ENCODE measurements around the gene ZSWIM1. TPM values are rescaled to one million over a fixed set of nuclear protein-coding genes. Genes with fewer than 3 reads are reported as not detected.

The ZSWIM1 gene
- total RNA-seq, result 9.1 and 11.7 TPM in 2 replicates

DNA sequence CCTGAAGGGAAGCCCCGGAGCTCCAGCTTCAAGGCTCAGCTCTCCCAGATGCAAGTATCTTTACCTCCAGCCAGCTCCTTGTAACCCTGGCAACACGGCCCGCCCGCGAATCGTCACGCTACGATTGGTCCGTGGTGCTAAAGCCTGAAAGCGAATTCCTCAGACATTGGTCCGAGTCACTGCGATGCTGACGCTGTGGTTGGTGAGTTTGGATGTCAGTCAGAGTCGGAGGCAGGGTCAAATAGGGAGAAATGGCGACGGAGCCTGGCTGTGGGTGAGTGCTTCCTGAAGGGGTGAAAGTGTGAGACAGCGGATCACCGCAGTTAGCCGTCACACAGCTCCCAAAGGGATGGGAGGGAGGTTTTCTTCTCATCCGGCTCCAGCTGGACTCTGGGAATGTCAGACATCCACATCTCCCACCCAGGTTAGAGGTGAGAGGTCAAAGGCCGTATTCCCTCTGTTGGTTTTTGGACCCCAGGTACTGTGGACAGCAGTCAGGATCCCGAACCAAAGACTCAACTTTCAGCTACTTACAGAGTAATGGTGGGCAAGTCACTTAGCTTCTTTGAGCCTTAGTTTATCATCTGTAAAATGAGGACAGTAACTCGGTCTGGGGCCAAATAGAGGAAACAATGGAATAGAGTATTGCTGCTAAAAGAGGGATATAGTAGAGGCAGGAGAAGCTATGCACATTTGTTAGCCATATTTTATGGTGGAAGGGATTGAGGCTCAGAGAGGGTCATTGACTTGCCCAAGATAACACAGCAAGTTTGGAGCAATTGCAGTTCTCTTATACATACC, at the start of gene ZSWIM1:
TSS of gene ZSWIM1 (plus strand) at position 240 of the 801 bp plus-strand sequence. CDS start 1,366 bp downstream, outside the sequence.

DNA sequence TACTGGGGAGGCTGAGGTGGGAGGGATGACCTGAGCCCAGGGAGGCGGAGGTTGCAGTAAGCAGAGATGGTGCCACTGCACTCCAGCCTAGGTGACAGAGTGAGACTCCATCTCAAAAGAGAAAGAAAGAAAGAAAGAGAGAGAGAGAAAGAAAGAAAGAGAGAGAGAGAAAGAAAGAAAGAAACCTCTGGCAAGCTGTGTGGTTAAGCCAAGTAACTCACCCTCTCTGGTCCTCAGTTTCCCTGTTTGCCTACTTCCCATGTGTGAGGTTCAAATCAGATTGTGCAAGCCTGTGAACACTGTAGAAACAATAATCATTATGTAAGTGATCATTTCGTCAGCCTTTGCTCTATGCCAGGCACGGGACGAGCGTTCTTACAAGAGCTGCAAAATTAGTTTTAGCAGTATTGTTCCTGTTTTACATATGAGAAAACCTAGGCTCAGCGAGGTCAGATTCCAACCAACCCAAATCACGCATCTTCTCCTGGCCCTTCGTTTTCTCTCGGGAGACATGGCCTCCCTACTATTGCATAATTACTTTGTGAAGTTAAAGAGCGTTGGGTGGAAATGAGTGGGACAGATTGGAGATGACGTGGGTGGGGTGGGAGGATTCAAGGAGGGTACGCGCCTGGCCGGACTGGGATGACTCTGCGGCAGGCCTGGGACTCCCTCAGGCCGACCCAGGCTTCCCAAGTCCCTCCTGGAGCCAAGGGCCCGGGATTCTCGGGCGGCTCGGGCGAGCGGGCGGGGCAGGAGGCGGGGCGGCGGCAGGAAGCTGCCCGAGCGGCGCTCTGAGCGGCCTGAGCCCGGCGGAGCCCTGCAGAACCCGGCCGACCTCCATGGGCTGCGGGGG, 47.8 kb upstream of the ZSWIM1 start, which contains the start of gene SNX21:
TSS of gene SNX21 (plus strand) at position 770 of the 853 bp plus-strand sequence. CDS start 121 bp downstream, outside the sequence.

DNA sequence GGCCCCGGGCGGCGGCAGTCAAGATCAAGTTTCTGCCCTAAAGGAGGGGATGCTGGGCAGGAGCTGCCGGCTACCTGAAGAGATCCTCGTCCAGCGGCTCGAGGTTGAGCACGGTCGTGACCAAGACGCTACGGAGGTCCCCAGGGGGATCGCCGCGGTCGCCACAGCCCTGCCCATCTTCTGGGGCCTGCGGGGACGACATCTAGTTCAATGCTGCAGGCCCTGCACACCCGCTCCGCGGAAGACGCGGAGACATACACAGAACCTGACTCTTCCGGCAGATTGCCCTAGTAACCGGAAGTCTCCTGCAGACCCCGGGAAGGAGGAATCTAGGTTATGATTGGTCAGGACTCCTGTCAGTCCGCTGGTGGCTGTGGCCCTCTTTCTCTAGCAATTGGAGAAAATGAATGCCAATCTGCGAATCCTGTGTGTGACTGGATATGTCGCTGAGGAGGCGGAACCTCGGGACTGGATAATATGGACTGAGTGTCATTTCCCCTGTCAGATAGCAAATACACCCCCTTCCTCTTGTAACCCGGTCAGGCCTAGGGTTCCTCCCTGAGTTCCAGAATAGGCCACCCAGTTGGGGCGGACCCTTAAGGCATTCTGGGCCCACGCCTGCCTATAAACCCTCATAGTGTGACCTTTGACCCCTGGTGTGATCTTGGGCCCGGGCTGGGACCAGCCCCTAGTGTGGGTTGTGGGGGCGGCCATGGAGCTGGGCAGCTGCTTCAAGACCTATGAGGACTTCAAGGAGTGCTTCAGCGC, 23.7 kb upstream of the ZSWIM1 start, which contains the start of the genes ACOT8 and ZSWIM3:
TSS of gene ACOT8 (minus strand) at position 279 of the 768 bp plus-strand sequence. CDS start at position 202, 77 bp downstream.
TSS of gene ZSWIM3 (plus strand) at position 501 of the 768 bp plus-strand sequence. CDS start at position 713, 212 bp downstream.

DNA sequence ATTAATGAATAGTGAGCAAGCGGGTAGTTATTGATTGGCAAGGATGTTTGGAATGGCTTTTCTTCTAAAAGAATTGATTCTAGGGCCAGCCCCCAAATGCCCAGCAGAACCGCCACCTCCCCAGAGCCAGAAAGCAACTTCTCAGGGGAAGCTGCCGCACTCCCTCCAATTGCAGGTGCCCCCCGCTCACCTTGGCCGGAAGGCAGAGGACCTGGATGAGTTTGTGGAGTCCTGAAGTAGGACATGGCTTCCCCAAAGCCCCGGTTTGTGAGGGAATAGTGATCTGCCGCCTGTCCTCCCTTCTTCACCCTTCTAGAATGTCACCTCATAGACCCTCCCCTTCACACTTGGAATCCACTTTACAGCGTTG, 6.3 kb downstream of the ZSWIM1 start, which contains the start of gene SPATA25:
TSS of gene SPATA25 (minus strand) at position 277 of the 370 bp plus-strand sequence. CDS start at position 245, 32 bp downstream.

DNA sequence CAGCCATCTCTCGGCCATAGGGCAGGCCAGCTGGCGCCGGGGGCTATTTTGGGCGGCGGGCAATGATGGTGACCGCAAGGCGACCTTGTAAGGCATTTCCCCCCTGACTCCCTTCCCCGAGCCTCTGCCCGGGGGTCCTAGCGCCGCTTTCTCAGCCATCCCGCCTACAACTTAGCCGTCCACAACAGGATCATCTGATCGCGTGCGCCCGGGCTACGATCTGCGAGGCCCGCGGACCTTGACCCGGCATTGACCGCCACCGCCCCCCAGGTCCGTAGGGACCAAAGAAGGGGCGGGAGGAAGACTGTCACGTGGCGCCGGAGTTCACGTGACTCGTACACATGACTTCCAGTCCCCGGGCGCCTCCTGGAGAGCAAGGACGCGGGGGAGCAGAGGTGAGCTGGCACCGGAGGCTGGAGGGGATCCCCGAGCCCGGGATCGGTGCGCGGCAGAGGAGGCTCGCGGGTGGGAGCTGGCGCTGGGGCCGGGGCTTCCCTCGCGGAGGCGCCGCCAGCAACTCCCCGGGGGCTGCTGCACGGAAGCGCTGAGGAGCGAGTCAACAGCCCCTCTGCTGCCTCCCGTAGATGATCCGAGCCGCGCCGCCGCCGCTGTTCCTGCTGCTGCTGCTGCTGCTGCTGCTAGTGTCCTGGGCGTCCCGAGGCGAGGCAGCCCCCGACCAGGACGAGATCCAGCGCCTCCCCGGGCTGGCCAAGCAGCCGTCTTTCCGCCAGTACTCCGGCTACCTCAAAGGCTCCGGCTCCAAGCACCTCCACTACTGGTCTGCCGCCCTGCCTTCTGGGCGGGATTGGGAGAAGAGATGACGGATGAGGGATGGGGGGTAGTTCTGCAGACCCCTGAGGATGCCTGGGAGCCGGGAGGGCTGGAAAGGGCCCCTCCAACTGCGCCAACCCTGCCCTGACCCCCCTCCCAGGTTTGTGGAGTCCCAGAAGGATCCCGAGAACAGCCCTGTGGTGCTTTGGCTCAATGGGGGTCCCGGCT, 10.3 kb downstream of the ZSWIM1 start, which contains the start of the genes CTSA and NEURL2:
TSS of gene CTSA (plus strand) at position 351 of the 999 bp plus-strand sequence. CDS start at position 585, 234 bp downstream.
TSS of gene NEURL2 (minus strand) at position 224 of the 999 bp plus-strand sequence. CDS start at position 7, 217 bp downstream.

DNA sequence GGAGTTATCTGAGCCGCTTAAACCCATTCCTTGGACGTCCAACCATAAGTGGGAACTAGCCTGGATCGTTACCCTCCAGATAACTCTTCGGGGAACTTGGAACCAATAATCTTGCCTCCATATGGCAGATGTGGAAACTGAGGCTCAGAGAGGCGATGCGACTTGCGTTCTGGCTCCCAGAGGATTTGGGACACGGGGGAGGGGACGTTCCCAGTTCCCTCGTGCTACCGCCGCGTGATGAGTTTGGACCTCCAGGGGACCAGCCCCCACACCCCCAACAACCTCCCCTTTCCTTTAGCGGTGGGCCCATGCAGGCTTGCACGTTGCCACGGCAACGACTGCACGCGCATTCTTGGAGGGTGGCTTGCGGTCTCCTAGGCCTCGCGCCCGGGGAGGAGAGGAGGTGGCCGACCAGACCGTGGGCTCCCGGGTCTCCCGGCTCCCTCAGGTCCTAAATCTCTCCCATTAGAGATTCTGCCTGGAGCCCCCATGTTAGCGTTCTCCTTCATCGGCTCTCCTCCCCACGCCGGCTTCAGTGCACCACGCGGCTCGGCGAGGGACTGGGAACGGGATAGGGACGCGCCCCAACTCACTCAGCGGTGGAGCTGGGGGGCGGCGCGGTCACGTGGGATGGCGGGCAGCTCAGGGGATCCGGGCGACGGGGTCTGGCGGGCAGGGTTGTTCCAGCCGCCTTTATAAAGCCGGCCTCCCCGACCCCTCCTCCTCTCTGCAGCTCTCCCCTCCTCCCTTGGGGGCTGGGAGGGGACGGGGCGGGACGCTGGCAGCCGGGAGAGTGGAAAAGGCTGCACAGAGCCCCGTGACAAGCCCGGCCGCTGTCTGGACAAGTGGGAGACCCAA, 30.7 kb downstream of the ZSWIM1 start, which contains the start of gene PLTP:
TSS of gene PLTP (minus strand) at position 670 of the 858 bp plus-strand sequence. CDS start 703 bp downstream, outside the sequence.

Other genes with a start within 250 kb of the ZSWIM1 start
- not detected in 2 replicates for gene WFDC9, start 249.9 kb upstream of the ZSWIM1 start, total RNA-seq
- gene WFDC11, start 211.0 kb upstream of the ZSWIM1 start, total RNA-seq, result not detected in 2 replicates
- gene WFDC13, start 179.2 kb upstream of the ZSWIM1 start, total RNA-seq, result not detected in 2 replicates
- not detected in 2 replicates for gene WFDC10B, start 176.2 kb upstream of the ZSWIM1 start, total RNA-seq
- not detected in 2 replicates for gene SPINT4, start 158.9 kb upstream of the ZSWIM1 start, total RNA-seq
- 3.7 TPM in 1 of 2 replicates, not detected in the other for gene WFDC3, start 89.3 kb upstream of the ZSWIM1 start, total RNA-seq
- 30.2 and 32.6 TPM in 2 replicates for gene DNTTIP1, start 89.3 kb upstream of the ZSWIM1 start, total RNA-seq
- 108 and 126 TPM in 2 replicates for gene UBE2C, start 68.6 kb upstream of the ZSWIM1 start, total RNA-seq
- gene TNNC2, start 53.9 kb upstream of the ZSWIM1 start, total RNA-seq, result not detected in 2 replicates
- 11.6 and 27.0 TPM in 2 replicates for gene SNX21, start 47.4 kb upstream of the ZSWIM1 start, total RNA-seq
- gene ACOT8, start 23.8 kb upstream of the ZSWIM1 start, total RNA-seq, result 37.2 and 57.0 TPM in 2 replicates
- 3.3 and 4.1 TPM in 2 replicates for gene ZSWIM3, start 23.6 kb upstream of the ZSWIM1 start, total RNA-seq
- gene SPATA25, start 6.4 kb downstream of the ZSWIM1 start, total RNA-seq, result 1.3 TPM in 1 of 2 replicates, not detected in the other
- gene NEURL2, start 10.0 kb downstream of the ZSWIM1 start, total RNA-seq, result 2.2 and 2.3 TPM in 2 replicates
- 129 and 130 TPM in 2 replicates for gene CTSA, start 10.1 kb downstream of the ZSWIM1 start, total RNA-seq
- gene PLTP, start 30.9 kb downstream of the ZSWIM1 start, total RNA-seq, result 6.3 and 11.5 TPM in 2 replicates
- 16.1 and 20.9 TPM in 2 replicates for gene PCIF1, start 53.5 kb downstream of the ZSWIM1 start, total RNA-seq
- gene ZNF335, start 91.0 kb downstream of the ZSWIM1 start, total RNA-seq, result 12.1 TPM in 2 replicates
- 0.07 TPM in 1 of 2 replicates, not detected in the other for gene MMP9, start 127.7 kb downstream of the ZSWIM1 start, total RNA-seq
- under 0.01 and 0.10 TPM in 2 replicates for gene SLC12A5, start 148.0 kb downstream of the ZSWIM1 start, total RNA-seq
- 22.9 and 25.3 TPM in 2 replicates for gene NCOA5, start 208.7 kb downstream of the ZSWIM1 start, total RNA-seq
- 10.9 and 12.9 TPM in 2 replicates for gene CD40, start 237.1 kb downstream of the ZSWIM1 start, total RNA-seq

Data from mammary microvascular endothelial cell (primary cell).